ENCODE measurements around the gene ADAMTS14.

- no peak for TF ChIP-seq ZNF274 (IDR thresholded peaks at IDR 0.05; ENCODE audit: low read depth, low read length)
- TF ChIP-seq SUZ12 (IDR thresholded peaks at IDR 0.05; ENCODE audit: extremely low read depth, insufficient read depth, insufficient read length), result no peak
Measured at GRCh38 chr10:70666960-70667798, 5.1 kb upstream of the ADAMTS14 start.

All from NT2/D1 (cell line).